GM20431 (cell line): Measurements from ENCODE around the gene PRPF40A.

Experiments used
- in situ Hi-C: fragments of 300-500 bp; cut with MseI, MboI; formaldehyde crosslinking; loops from one replicate; pipeline ENCODE4 v1.15.0; 2020; ENCODE audit warnings: low sequenced_read_pairs; ENCODE audit not compliant: unreplicated experiment

PRPF40A gene

GRCh38 chr2:152657043-152657442, 60.2 kb downstream of the PRPF40A start:
- in situ Hi-C loops: no loop called here

DNA sequence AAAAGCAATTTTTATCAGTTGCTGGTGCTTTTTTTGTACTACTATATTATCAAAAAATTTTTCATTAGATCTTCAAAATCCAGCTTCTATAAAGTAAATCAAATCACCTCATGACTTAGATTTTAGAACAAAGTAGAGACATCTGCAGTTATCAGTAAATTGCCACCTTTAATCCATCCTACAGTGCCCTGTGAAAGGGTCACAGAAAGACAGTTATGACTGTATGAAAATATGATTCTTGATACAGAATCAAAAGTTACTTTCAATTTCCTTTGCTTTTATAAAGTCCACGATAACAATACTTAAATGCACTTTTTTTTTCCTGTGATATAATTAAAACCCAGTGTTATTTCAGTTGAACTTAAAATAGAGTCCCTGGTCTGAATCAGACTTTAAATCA, 61.4 kb downstream of the PRPF40A start:
- in situ Hi-C loops: no loop called here

DNA sequence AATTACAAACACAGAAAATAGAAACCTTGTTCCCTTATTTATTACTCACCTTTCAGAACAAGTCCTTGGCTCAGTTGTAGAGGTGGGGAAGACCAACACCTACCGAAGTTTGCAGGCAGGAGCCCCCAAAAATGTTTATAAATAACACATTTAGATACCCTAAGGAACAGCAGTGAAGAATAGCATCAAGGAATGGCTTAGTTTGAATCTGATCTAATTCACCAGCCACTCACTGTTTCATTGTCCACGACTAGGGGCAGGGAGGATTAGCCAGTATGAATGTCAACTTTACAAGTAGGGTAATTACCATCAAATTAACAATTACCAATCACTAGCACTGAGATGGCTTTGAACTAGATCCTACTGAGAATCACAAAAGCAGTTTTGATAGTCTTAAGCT, 65.4 kb downstream of the PRPF40A start:
- in situ Hi-C loops: no loop called here

DNA sequence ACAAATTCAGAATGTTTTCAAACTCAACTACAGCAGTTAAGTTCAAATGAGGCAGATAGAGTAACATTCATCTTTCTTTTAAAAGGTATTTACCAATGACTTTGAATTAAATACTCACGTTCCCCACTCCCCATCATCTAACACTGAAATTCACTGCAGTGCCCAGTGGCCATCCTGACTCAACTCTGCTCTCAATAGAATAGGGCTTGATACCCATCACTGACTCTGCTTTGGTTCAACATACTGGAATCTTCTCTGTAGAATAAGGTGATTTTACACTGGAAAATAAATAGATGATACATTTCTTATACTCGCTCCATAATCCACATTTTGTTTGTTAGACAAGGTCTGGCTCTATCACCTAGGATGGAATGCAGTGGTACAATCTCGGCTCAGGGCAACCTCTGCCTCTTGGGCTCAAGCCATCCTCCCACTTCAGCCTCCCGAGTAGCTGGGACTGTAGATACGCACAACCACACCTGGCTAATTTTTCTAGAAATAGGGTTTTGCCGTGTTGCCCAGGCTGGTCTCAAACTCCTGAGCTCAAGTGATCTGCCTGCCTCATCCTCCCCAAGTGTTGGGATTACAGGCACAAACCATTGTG, 66.4 kb downstream of the PRPF40A start:
- in situ Hi-C loops: no loop called here

DNA sequence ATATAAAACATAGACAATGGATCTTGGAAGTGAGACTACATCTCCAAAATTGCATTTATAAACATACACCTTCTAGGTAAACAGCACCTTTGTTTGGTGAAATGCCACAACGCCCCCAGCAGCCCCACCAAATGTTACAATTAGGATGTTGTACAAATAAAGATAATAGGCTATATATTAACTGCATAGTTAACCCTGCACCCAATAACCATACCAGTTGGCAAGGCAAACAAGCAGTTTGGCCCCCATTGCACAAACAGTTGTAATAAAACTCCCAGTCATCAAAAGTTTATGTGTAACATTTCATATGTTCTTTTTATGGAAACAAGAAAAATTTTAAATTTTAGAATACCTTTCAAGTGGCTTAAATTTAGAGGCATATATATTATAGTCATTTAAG, 67.3 kb downstream of the PRPF40A start:
- in situ Hi-C loops: no loop called here

DNA sequence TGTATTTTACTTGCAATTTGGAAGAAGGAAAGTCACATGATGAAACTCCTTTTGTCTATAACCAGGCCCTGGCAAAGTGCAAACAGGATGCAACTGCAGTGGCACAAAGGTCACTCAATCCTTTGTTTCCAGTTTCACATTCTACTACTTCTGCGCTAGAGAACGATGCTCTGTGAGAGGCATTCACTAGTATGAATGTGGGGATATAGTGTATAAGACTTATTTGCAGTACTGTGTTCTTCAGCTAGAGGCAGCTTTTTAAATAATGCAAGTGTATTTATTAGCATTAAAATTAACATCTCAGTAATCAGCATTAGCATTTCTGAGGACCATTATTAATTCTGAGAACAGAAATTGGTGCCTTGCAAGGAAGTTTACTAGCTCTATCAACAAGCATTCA, 68.9 kb downstream of the PRPF40A start:
- in situ Hi-C loops: no loop called here

- in situ Hi-C loops: no loop called here
These were observed 69.7 kb downstream of the PRPF40A start for GRCh38 chr2:152647552-152647951.

DNA sequence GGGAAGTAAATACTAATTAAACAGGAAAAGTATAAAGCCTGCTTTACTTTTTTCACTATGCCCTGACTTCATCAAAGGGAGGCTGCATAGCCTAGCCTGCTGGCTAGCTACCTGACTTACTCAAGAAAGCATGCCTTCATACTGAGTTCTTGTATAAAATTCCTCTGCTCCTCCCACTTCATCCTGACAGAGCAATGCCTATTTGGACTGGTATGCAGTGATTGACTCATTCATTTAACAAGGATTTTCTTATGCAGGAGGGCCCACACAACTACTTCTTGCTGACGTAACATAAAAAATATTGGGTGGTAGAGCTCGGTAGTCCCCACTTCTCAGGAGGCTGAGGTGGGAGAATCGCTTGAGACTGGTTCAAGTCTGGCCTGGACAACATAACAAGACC, 70.5 kb downstream of the PRPF40A start:
- in situ Hi-C loops: no loop called here

- in situ Hi-C loops: no loop called here
These were observed 71.0 kb downstream of the PRPF40A start for GRCh38 chr2:152646264-152646663.

GRCh38 chr2:152644189-152644873, 72.9 kb downstream of the PRPF40A start:
- in situ Hi-C loops: no loop called here

DNA sequence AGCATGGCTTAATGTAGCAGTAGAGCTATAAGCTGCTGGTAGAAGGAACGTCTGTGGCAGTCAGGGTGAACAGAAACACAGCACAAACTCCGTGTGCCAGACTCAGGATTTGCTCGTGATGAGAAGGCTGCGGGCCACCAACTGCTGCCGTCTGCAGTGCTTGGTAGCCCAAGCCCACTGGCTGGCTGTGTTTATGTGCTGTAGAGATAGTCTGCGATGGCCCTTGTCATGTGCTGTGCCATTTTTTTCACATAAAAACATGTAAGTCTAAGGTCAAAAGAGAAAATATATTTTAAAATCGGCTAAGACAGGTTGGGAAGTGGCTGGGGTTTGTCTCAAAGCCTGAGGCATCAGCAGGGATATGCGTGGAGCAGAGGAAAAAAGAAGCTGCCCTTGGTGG, 78.7 kb downstream of the PRPF40A start:
- in situ Hi-C loops: loop anchor here (10.0 kb wide), 1 partner anchor 454 kb away; no protein-coding TSS in a partner anchor

DNA sequence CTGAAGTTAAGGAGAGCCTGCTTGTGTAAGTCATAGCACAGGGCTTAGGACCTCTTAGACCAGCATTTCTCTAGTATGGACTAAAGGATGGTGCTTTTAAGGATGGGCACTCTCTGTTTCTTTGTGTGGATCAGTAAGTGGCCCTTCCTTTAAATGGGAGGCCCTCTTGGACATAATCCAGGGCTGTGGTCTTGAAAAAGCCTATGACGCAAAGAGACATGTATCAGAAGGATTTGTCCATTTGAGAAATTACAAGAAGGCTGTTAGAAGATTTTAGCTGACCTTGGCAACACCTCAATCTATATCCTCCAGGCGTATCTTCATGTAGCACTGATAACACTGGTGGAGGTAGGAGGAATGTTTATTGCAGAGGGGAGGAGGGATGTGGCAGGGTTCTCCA, 79.2 kb downstream of the PRPF40A start:
- in situ Hi-C loops: loop anchor here (10.0 kb wide), 1 partner anchor 453 kb away; no protein-coding TSS in a partner anchor

DNA sequence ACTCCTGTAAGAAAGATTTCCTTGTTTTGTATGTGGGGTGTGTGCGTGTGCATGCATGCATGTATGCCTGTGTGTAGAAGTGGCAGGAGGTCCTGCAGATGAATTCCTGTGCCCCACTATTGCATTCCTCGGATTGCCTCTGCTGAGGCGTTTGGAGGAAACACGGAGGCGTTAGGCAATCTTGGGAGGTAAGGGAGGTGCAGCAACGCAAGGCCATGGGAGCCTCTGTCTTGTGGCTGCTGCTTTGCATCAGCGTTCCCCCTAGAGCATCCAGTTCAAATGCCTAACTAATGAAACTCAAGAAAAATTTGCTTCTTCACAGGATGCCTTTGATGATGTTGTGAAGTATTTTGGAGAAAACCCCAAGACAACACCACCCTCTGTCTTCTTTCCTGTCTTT, 80.0 kb downstream of the PRPF40A start:
- in situ Hi-C loops: loop anchor here (10.0 kb wide), 1 partner anchor 452 kb away; no protein-coding TSS in a partner anchor

GRCh38 chr2:152635635-152636298, 81.5 kb downstream of the PRPF40A start:
- in situ Hi-C loops: loop anchor here (10.0 kb wide), 1 partner anchor 451 kb away; no protein-coding TSS in a partner anchor

GRCh38 chr2:152632736-152633135, 84.5 kb downstream of the PRPF40A start:
- in situ Hi-C loops: loop anchor here (10.0 kb wide), 1 partner anchor 448 kb away; no protein-coding TSS in a partner anchor

GRCh38 chr2:152630466-152630865, 86.8 kb downstream of the PRPF40A start:
- in situ Hi-C loops: loop anchor here (10.0 kb wide), 1 partner anchor 446 kb away; no protein-coding TSS in a partner anchor

DNA sequence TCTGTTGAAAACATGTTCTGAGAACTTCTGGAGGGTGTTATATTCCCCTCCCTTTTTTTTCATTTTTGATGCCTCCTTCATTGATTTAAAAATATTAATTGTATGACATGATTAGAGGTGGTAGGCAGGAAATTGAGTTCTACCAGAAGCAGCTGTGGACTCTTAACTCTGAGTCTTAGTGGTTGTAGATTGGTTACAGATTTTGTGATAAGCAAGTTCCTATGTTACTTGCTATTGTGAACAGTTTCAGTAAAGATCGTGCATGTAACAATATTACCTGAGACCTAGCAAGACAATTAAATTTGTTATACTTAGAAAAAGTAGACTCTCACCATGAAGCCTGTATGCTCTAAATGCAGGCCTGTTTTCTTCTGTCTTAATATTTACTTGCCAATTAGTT, 88.1 kb downstream of the PRPF40A start:
- in situ Hi-C loops: loop anchor here (10.0 kb wide), 1 partner anchor 594 kb away; no protein-coding TSS in a partner anchor

- in situ Hi-C loops: loop anchor here (10.0 kb wide), 1 partner anchor 593 kb away; no protein-coding TSS in a partner anchor
These were observed 89.8 kb downstream of the PRPF40A start for GRCh38 chr2:152627351-152627957.

GRCh38 chr2:152626911-152627339, 90.3 kb downstream of the PRPF40A start:
- in situ Hi-C loops: loop anchor here (10.0 kb wide), 1 partner anchor 592 kb away; no protein-coding TSS in a partner anchor

GRCh38 chr2:152624805-152625204, 92.5 kb downstream of the PRPF40A start:
- in situ Hi-C loops: loop anchor here (10.0 kb wide), 1 partner anchor 590 kb away; no protein-coding TSS in a partner anchor
